HepG2 (cell line): Measurements from ENCODE around the gene IL6R. TPM values are rescaled to one million over a fixed set of nuclear protein-coding genes. Genes with fewer than 3 reads are reported as not detected.
A peak's percentile ranks its signal among the peaks of the same experiment; 100 is the strongest.

Experiments
- HMGXB3 ChIP-seq: sonication (generic); formaldehyde crosslinking; IDR thresholded peaks from 2 replicates; pipeline ENCODE4 v1.4.0; 2020; ENCODE audit warnings: missing genetic modification reagents, borderline replicate concordance
- HNRNPK ChIP-seq: fragments of 200-400 bp; formaldehyde crosslinking; IDR thresholded peaks from 2 replicates; pipeline ENCODE4 v1.6.1; 2018; ENCODE audit warnings: low read length, low read depth, moderate library complexity, mild to moderate bottlenecking; ENCODE audit not compliant: poor library complexity, severe bottlenecking
- RAD51 ChIP-seq: fragments of 450-650 bp; IDR thresholded peaks from 2 replicates; pipeline ENCODE4 v1.6.1; 2016; ENCODE audit warnings: borderline replicate concordance
- RELA ChIP-seq: sonication (generic); formaldehyde crosslinking; IDR thresholded peaks from 2 replicates; pipeline ENCODE4 v1.4.0; 2020; ENCODE audit warnings: missing genetic modification reagents
- SMARCE1 ChIP-seq: fragments of 450-650 bp; IDR thresholded peaks from 2 replicates; pipeline ENCODE4 v1.6.1; 2017; ENCODE audit warnings: borderline replicate concordance
- SOX6 ChIP-seq, 2 experiments: fragments of 450-650 bp in 1 of 2; sonication (generic) in 1 of 2; formaldehyde crosslinking in 1 of 2; IDR thresholded peaks; 2 replicates each; pipeline versions ENCODE4 v1.4.0 to v1.6.1; 2017 to 2020; ENCODE audit warnings: antibody characterized with exemption in 1 of 2, mild to moderate bottlenecking in 1 of 2, missing genetic modification reagents in 1 of 2
- SP1 ChIP-seq, 2 experiments: fragments of 450-650 bp in 1 of 2; sonication (generic) in 1 of 2; formaldehyde crosslinking in 1 of 2; IDR thresholded peaks; 2 replicates each; pipeline versions ENCODE4 v1.4.0 to v1.6.1; 2016 to 2020; ENCODE audit warnings: missing genetic modification reagents in 1 of 2
- ZBTB46 ChIP-seq: sonication (generic); formaldehyde crosslinking; IDR thresholded peaks from 2 replicates; pipeline ENCODE4 v1.4.0; 2020; ENCODE audit warnings: mild to moderate bottlenecking, missing genetic modification reagents, borderline replicate concordance
- ZC3H13 ChIP-seq: sonication (generic); formaldehyde crosslinking; IDR thresholded peaks from 2 replicates; pipeline ENCODE4 v1.8.1; 2023; ENCODE audit warnings: mild to moderate bottlenecking, missing genetic modification reagents, moderate library complexity
- ZNF331 ChIP-seq: sonication (generic); formaldehyde crosslinking; IDR thresholded peaks from 2 replicates; pipeline ENCODE4 v1.4.0; 2020; ENCODE audit warnings: missing genetic modification reagents
- ZNF549 ChIP-seq: sonication (generic); formaldehyde crosslinking; IDR thresholded peaks from 2 replicates; pipeline ENCODE4 v1.5.0; 2020; ENCODE audit warnings: missing genetic modification reagents
- ZNF558 ChIP-seq: sonication (generic); formaldehyde crosslinking; IDR thresholded peaks from 2 replicates; pipeline ENCODE4 v1.9.0; 2022; ENCODE audit warnings: mild to moderate bottlenecking, missing genetic modification reagents, borderline replicate concordance
- ZNF687 ChIP-seq: sonication (generic); formaldehyde crosslinking; IDR thresholded peaks from 2 replicates; pipeline ENCODE4 v1.5.1; 2020; ENCODE audit warnings: mild to moderate bottlenecking, missing genetic modification reagents, moderate library complexity
- ZSCAN20 ChIP-seq: sonication (generic); formaldehyde crosslinking; IDR thresholded peaks from 2 replicates; pipeline ENCODE4 v1.4.0; 2020; ENCODE audit warnings: missing genetic modification reagents, mild to moderate bottlenecking, borderline replicate concordance
- ZXDC ChIP-seq: sonication (generic); formaldehyde crosslinking; IDR thresholded peaks from 2 replicates; pipeline ENCODE4 v1.5.0; 2020; ENCODE audit warnings: mild to moderate bottlenecking, missing genetic modification reagents
- polyA plus RNA-seq, 8 experiments: library from polyadenylated mRNA; depleted of rRNA in 3 of 8; stranded (reverse) in 7 of 8; unstranded in 1 of 8; fragments of >200 nt; fragmentation: Illumina TruSeq in 4 of 8; extraction: Trizol in 4 of 8; gene quantifications; 2 replicates each; pipeline versions ENCODE4 v1.2.1 to v1.2.3, GENCODE V29; 2011 to 2016; ENCODE audit warnings: low read depth in 4 of 8, missing spikeins in 1 of 8, mixed read lengths in 1 of 8; ENCODE audit not compliant: insufficient read depth in 1 of 8
- total RNA-seq, 5 experiments: library from RNA; depleted of rRNA; stranded (reverse); fragments of >200 nt; fragmentation: Illumina TruSeq; extraction: Trizol; gene quantifications; 2 replicates each; pipeline ENCODE4 v1.2.3, GENCODE V29; 2016; ENCODE audit warnings: low read depth in 1 of 5

The IL6R gene
- total and polyA plus RNA-seq, 2 of the 13 experiments (the other 11 are each of a cell fraction or from before 2014, with no cell fraction given), result 5.0 to 24.5 TPM

DNA sequence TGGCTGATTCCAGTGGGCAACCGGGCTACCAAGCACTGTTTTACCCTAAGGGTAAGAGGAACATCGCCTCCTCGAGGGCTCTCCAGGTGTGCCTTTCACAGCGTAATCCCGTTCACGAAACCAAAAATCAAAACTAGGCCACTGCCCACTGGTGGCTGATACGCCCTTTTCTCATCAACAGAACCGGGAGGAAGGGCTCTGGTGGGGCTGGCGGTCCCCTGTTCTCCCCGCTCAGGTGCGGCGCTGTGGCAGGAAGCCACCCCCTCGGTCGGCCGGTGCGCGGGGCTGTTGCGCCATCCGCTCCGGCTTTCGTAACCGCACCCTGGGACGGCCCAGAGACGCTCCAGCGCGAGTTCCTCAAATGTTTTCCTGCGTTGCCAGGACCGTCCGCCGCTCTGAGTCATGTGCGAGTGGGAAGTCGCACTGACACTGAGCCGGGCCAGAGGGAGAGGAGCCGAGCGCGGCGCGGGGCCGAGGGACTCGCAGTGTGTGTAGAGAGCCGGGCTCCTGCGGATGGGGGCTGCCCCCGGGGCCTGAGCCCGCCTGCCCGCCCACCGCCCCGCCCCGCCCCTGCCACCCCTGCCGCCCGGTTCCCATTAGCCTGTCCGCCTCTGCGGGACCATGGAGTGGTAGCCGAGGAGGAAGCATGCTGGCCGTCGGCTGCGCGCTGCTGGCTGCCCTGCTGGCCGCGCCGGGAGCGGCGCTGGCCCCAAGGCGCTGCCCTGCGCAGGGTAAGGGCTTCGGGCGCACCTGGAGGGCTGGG lies at the start of gene IL6R (continued):
- TF ChIP-seq ZNF687 (CRISPR knock-in tag), result peak; percentile 90
- no peak for TF ChIP-seq ZC3H13 (CRISPR knock-in tag)
- no peak for TF ChIP-seq SP1 (IDR thresholded peaks at IDR 0.05)
- TF ChIP-seq SP1 (CRISPR knock-in tag; IDR thresholded peaks at IDR 0.05), result no peak
- no peak for TF ChIP-seq ZNF549 (CRISPR knock-in tag)
- peak; percentile 75 for TF ChIP-seq ZNF331 (CRISPR knock-in tag)
- TF ChIP-seq RAD51, result no peak
- TF ChIP-seq ZXDC (CRISPR knock-in tag), result no peak; the same call in 1 of the 2 replicates
- TF ChIP-seq SOX6 (IDR thresholded peaks at IDR 0.05), result no peak
- TF ChIP-seq SOX6 (CRISPR knock-in tag; IDR thresholded peaks at IDR 0.05), result peak; percentile 61
- TF ChIP-seq HMGXB3 (CRISPR knock-in tag), result peak; percentile 55
- peak; percentile 33; the same call in 1 of the 2 replicates for TF ChIP-seq ZNF558 (CRISPR knock-in tag)
- TF ChIP-seq HNRNPK, result no peak
- TF ChIP-seq SMARCE1, result no peak
- TF ChIP-seq ZBTB46, result no peak
- TF ChIP-seq ZSCAN20 (CRISPR knock-in tag), result no peak
- TF ChIP-seq RELA (CRISPR knock-in tag), result peak; percentile 31; the same call in 1 of the 2 replicates
